Measurements from ENCODE around the gene MAP3K20. TPM values are rescaled to one million over a fixed set of nuclear protein-coding genes. Genes with fewer than 3 reads are reported as not detected.

Gene MAP3K20
- total RNA-seq, 1 donor from 2014 or later, result 33.7 TPM

- peaks cover 3% of the 10 kb centered on the region for H3K36me3 Mint-ChIP-seq
- peaks cover 48% of the 10 kb centered on the region for H3K4me1 Mint-ChIP-seq
- H3K4me3 Mint-ChIP-seq, result no peak overlapping the region
- peak overlapping the region; percentile 76 for H3K27ac Mint-ChIP-seq
- DNase-seq (ENCODE audit: low spot score in 2 of 2, unreplicated experiment in 2 of 2), result no peak
- no peaks in the 10 kb centered on the region for H3K27me3 Mint-ChIP-seq (ENCODE audit: low read depth)
- no peak for TF ChIP-seq CTCF (IDR thresholded peaks at IDR 0.05; ENCODE audit: unreplicated experiment)
- H3K9me3 Mint-ChIP-seq, result peaks cover 4% of the 10 kb centered on the region
Measured at GRCh38 chr2:173048897-173049661, 26.6 kb upstream of the MAP3K20 start.

- Mint-ChIP-seq H3K27me3 (ENCODE audit: low read depth) (no peaks in the 10 kb centered on the region), H3K4me1 (peaks cover 49% of the 10 kb centered on the region), H3K4me3 (no peak overlapping the region), H3K27ac (peak overlapping the region; percentile 76), H3K36me3 (peaks cover 3% of the 10 kb centered on the region), H3K9me3 (peaks cover 4% of the 10 kb centered on the region)
- DNase-seq (ENCODE audit: low spot score in 2 of 2, unreplicated experiment in 2 of 2), result no peak
- TF ChIP-seq CTCF (IDR thresholded peaks at IDR 0.05; ENCODE audit: unreplicated experiment), result no peak
Measured at GRCh38 chr2:173049831-173050230, 25.8 kb upstream of the MAP3K20 start.

- Mint-ChIP-seq H3K27me3 (ENCODE audit: low read depth) (no peaks in the 10 kb centered on the region), H3K27ac (no peak overlapping the region), H3K4me1 (peaks cover 44% of the 10 kb centered on the region), H3K36me3 (peaks cover 3% of the 10 kb centered on the region), H3K9me3 (peaks cover 4% of the 10 kb centered on the region), H3K4me3 (no peak overlapping the region)
- DNase-seq (ENCODE audit: low spot score in 2 of 2, unreplicated experiment in 2 of 2), result no peak
- no peak for TF ChIP-seq CTCF (IDR thresholded peaks at IDR 0.05; ENCODE audit: unreplicated experiment)
Measured at GRCh38 chr2:173050684-173051083, 25.0 kb upstream of the MAP3K20 start.

- H3K4me1 Mint-ChIP-seq, result peaks cover 44% of the 10 kb centered on the region
- TF ChIP-seq CTCF (IDR thresholded peaks at IDR 0.05; ENCODE audit: unreplicated experiment), result no peak
- H3K9me3 Mint-ChIP-seq, result peaks cover 4% of the 10 kb centered on the region
- DNase-seq (ENCODE audit: low spot score in 2 of 2, unreplicated experiment in 2 of 2), result no peak
- H3K27me3 Mint-ChIP-seq (ENCODE audit: low read depth), result no peaks in the 10 kb centered on the region
- no peak overlapping the region for H3K4me3 Mint-ChIP-seq
- H3K36me3 Mint-ChIP-seq, result peaks cover 3% of the 10 kb centered on the region
- H3K27ac Mint-ChIP-seq, result peak overlapping the region; percentile 43
Measured at GRCh38 chr2:173051463-173052215, 24.0 kb upstream of the MAP3K20 start.

GRCh38 chr2:173053043-173053699 is 22.5 kb upstream of the MAP3K20 start:
- H3K36me3 Mint-ChIP-seq, result peaks cover 3% of the 10 kb centered on the region
- peaks cover 5% of the 10 kb centered on the region for H3K9me3 Mint-ChIP-seq
- no peaks in the 10 kb centered on the region for H3K27me3 Mint-ChIP-seq (ENCODE audit: low read depth)
- TF ChIP-seq CTCF (IDR thresholded peaks at IDR 0.05; ENCODE audit: unreplicated experiment), result no peak
- no peak overlapping the region for H3K4me3 Mint-ChIP-seq
- peaks cover 44% of the 10 kb centered on the region for H3K4me1 Mint-ChIP-seq
- peak overlapping the region; percentile 32 for H3K27ac Mint-ChIP-seq
- DNase-seq (ENCODE audit: low spot score in 2 of 2, unreplicated experiment in 2 of 2), result no peak

All from mesothelial cell of epicardium (in vitro differentiated cells).